Astrocyte of the cerebellum (primary cell): ENCODE data around the gene TET1.
A peak's percentile ranks its signal among the peaks of the same experiment; 100 is the strongest.

Experiments used
- DNase-seq: peaks from one replicate; pipeline ENCODE4 v3.0.0-alpha.2; 2011; ENCODE audit warnings: low read depth
- H3K4me3 ChIP-seq: 2 replicates; pipeline ENCODE4 v1.5.1; 2011; ENCODE audit warnings: mild to moderate bottlenecking, low read depth, low read length, moderate library complexity
- CTCF ChIP-seq: IDR thresholded peaks from 2 replicates; pipeline ENCODE4 v1.5.1; 2012; ENCODE audit warnings: low read length, low read depth, moderate library complexity, mild to moderate bottlenecking; ENCODE audit errors: missing control alignments
- in situ Hi-C: cut with HindIII; loops from 2 replicates; pipeline ENCODE4 v1.10.0; 2017; ENCODE audit warnings: low sequenced_read_pairs

Gene TET1

GRCh38 chr10:68598978-68599770 is 39.0 kb downstream of the TET1 start:
- in situ Hi-C loops, result no loop called here
- H3K4me3 ChIP-seq, result peak overlapping the region; percentile 38
- TF ChIP-seq CTCF, result no peak
- no peak for DNase-seq

DNA sequence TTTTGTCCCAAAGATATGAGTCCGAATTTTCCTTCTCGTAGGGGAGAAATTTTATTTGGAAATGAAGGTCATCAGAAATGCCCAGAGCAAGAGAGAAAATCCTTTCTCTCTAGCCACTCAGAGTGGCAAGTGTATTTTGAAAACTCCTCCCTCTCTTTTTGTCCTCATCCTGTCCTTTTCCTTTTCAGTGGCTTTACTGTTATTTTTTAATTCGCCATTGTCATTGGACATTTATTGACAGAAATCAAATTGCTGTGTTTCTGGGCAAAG is 39.6 kb downstream of the TET1 start:
- no peak for DNase-seq
- TF ChIP-seq CTCF, result no peak
- in situ Hi-C loops, result no loop called here
- H3K4me3 ChIP-seq, result peak overlapping the region; percentile 38

- no peak for TF ChIP-seq CTCF
- peak; percentile 81 for DNase-seq
- peak overlapping the region; percentile 38 for H3K4me3 ChIP-seq
- in situ Hi-C loops, result no loop called here
These were observed 40.1 kb downstream of the TET1 start for GRCh38 chr10:68600041-68600778.

GRCh38 chr10:68601501-68602265 is 41.5 kb downstream of the TET1 start:
- DNase-seq, result no peak
- TF ChIP-seq CTCF, result no peak
- peak overlapping the region; percentile 38 for H3K4me3 ChIP-seq
- in situ Hi-C loops, result no loop called here

DNA sequence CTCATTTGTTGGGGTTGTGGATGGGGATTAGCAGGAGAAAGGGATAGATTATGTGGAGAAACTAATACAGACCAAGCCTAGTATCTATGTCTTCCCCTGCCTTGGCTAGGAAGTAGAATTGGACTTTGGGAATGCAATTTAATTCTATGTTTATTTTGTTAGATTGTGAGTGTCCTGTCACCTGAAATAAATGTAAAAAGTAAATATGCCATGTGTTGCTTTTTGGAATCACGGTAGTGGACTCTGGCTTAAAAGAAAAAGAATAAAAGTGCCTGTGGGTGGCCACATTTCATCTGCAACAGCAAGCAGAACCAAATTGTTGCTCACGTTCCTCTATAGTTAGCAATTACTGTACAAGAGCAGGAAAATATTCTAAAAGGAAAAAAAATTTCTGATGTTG is 42.3 kb downstream of the TET1 start:
- in situ Hi-C loops, result no loop called here
- TF ChIP-seq CTCF, result no peak
- DNase-seq, result no peak
- H3K4me3 ChIP-seq, result no peak overlapping the region

DNA sequence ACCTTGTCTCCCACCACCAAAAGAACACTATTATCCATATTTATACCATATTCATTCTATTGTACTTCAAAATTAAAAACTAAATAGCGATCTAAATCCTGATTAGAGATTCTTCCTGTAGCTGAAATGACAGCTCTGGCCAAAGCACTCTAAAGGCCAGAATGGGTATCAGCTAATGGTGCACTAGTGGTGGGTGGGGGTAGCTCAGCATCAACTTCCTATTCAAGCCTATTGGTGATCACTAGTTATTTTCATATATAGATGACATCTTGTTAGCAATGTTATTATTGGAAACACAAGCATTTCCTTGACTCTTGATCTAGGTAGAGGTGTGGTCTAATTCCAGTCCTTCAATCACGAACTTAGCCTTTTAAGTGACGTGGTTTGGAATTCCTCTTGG is 43.6 kb downstream of the TET1 start:
- DNase-seq, result no peak
- TF ChIP-seq CTCF, result no peak
- in situ Hi-C loops, result no loop called here
- no peak overlapping the region for H3K4me3 ChIP-seq
